Epithelial cell of esophagus (primary cell): ENCODE results near the gene ESD.
"Not testable (repeated sequence)": the region's sequence is repeated elsewhere in the genome, so short reads cannot be mapped to it uniquely, and the experiment has no call there.

Source experiments
- DNase-seq: peaks from one replicate; pipeline ENCODE4 v3.0.0; 2010; ENCODE audit warnings: low read depth
- H3K4me3 ChIP-seq: 2 replicates; pipeline ENCODE4 v1.5.1; 2011; ENCODE audit warnings: mild to moderate bottlenecking, low read length, control low read depth
- TF ChIP-seq, protein P1 (sequence below): IDR thresholded peaks from 2 replicates; pipeline ENCODE4 v1.5.1; 2011; ENCODE audit warnings: low read depth, mild to moderate bottlenecking, low read length, control low read depth, inconsistent platforms; ENCODE audit not compliant: insufficient read depth; ENCODE audit errors: missing control alignments

ESD gene

DNA sequence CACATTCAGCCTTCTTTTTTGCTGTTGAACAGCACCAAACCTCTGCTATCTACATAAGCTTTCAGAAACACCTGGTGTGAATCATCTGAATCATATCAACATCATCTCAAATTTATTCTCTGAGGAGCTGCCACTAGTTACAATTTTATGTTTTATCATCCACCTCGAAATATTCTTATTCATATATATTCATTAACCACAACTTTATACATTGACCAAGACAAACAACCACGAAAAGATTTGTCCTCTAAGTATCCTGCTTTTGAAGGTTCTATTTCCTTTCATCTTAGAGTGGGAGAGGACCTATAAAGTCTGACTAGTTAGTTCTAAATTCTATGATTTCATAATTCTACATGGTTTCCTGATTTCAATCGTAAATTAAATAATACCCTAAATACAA lies 18.9 kb downstream of the ESD start:
- DNase-seq, result no peak
- no peak overlapping the region for H3K4me3 ChIP-seq
- TF ChIP-seq, protein P1, sequence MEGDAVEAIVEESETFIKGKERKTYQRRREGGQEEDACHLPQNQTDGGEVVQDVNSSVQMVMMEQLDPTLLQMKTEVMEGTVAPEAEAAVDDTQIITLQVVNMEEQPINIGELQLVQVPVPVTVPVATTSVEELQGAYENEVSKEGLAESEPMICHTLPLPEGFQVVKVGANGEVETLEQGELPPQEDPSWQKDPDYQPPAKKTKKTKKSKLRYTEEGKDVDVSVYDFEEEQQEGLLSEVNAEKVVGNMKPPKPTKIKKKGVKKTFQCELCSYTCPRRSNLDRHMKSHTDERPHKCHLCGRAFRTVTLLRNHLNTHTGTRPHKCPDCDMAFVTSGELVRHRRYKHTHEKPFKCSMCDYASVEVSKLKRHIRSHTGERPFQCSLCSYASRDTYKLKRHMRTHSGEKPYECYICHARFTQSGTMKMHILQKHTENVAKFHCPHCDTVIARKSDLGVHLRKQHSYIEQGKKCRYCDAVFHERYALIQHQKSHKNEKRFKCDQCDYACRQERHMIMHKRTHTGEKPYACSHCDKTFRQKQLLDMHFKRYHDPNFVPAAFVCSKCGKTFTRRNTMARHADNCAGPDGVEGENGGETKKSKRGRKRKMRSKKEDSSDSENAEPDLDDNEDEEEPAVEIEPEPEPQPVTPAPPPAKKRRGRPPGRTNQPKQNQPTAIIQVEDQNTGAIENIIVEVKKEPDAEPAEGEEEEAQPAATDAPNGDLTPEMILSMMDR, result no peak

DNA sequence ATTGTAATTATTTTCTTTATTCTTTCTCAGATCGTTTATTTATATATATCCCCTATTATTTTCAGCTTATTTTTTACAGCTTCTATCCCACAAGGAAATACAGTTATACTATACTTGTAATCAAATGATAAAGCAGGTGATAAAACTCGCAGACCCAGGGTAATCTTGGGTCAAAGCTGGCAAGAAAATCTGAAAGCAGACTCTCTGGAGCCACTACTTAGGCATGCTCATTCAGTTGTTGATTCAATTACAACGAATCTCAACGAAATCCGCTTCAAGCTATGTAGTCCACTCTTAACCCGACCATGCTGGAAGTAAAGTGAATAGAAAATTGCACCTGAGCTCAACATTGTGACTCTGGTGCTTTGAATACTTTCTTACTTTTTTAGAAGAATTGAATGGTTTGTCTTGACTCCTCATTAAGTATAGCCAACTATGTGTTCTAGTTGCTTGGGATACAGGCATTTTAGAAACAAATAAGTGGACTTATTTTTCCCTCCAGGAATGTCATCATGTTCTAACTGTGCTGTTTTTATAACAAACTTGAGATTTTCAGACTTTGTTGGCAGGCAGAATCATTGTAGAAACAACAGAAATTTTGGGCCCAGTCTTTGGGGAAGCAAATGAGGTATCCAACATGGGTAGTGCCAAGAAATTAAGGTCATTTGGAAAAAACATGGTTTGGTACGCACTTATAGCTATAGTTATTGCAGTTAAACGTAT lies 21.4 kb downstream of the ESD start:
- H3K4me3 ChIP-seq, result no peak overlapping the region
- TF ChIP-seq, protein P1, result no peak
- DNase-seq, result no peak

DNA sequence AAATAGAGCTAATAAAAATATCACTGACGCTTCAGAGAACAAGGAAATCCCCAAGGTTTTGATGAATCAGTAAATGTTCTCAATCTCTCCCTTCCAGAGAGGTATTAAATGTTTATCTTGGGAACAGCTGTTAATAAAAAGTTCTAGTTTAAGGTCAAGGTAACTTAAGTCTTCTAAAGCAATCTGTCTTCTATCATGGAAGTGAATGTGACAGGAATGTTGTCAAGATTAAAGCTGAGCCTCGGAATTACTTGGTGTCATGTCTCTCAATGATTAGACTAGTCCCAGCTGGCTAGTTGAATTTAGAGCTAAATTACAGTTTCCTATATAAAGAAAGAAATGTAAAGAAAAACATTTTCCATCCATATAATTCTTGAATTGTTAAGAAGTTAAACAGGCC lies 23.4 kb downstream of the ESD start:
- DNase-seq, result no peak
- TF ChIP-seq, protein P1, result no peak

DNA sequence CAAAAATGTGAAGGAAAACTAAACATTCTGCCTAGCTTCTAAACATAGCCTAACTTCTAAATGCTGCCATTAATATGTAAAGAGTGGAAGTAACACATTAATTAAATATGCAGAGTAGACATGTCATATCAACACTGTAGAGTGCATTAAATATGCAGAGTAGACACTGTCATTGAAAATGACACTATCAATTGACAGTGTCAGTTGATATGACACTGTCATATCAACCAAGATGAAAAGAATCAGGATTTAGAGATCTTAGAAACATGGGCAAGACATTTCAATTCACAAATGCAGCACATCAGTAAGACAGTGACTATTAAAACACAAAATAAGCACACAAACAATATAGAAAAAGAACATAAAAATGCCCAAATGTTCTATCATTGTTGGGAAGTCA lies 25.3 kb downstream of the ESD start:
- TF ChIP-seq, protein P1, result no peak
- no peak for DNase-seq
- H3K4me3 ChIP-seq, result no peak overlapping the region

More for the DNA sequence above, 23.4 kb downstream of the ESD start:
- H3K4me3 ChIP-seq, result no peak overlapping the region

DNA sequence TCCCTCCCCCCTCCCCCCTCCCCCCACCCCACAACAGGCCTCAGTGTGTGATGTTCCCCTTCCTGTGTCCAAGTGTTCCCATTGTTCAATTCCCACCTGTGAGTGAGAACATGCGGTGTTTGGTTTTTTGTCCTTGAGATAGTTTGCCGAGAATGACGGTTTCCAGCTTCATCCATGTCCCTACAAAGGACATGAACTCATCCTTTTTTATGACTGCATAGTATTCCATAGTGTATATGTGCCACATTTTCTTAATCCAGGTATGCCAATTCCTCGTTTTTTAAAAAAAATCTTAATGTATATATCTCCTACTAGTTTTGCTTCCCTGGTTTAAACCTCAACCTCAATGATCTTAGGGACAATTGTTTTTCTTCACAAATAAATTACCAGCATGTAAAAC lies 27.0 kb downstream of the ESD start:
- not testable (repeated sequence) for H3K4me3 ChIP-seq, DNase-seq

DNA sequence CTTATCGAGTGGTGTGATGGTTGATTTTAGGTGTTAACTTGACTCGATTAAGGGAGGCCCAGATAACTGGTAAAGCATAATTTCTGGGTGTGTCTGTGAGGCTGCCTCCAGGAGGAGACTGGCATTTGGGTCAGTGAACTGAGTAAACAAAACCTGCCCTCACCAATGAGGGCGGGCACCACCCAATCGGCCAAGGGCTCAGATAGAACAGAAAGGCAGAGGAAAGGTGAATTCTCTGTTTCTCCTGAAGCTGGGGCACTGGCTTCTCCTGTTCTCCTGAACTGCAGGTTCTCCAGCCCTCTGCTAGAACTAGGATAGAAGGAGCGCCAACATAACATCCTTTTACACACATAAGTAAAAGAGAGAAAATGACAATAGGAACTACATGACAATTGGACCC lies 35.1 kb downstream of the ESD start:
- TF ChIP-seq, protein P1, result no peak
- no peak for DNase-seq

DNA sequence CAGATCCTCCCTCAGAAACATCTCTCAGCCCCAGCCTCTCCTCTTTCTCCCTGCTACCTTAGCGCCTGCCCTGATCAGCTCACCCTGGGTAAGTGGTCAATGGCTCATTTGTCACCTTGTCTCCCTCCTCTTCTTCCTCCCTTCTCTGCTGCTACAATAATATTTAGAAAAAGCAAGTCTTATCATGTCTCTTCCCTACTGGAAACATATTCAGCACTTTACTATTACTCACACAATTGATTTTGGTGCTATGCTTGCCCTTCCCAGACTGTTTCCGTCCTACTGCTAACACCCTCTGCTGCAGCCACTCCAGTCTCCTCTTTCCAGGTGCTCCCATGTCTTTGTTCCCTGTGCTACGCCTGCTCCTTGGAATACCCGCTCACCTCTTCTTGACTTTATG lies 35.8 kb downstream of the ESD start:
- TF ChIP-seq, protein P1, result no peak
- H3K4me3 ChIP-seq, result no peak overlapping the region
- DNase-seq, result peak; percentile 42

More for the DNA sequence above, 35.1 kb downstream of the ESD start:
- no peak overlapping the region for H3K4me3 ChIP-seq
